CD4-positive, alpha-beta T cell treated with Interleukin-4 for 4 hours (primary cell): ENCODE measurements around the gene ZFP91.

Source experiments
- DNase-seq: peaks from one replicate; pipeline ENCODE4 v3.0.0-alpha.2; 2020

The ZFP91 gene

DNA sequence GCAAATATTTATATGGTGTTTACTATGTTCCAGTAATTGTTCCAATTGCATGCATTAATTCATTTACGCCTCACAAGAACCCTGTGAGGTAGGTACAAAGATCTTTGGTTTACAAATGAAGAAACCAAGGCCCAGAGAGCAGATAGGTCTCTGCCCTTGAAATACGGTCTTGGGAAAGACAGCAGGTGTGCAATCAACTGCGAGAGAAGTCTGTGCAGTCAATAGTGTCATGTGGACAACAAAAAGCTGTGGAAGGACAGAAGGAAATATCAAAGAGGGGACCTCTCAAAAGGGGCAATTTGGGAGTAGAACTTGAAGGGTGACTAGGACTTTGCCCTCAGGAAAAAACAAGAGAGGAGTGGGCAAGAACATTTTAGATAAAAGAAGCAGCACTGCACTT lies 52.5 kb downstream of the ZFP91 start:
- no peak for DNase-seq

DNA sequence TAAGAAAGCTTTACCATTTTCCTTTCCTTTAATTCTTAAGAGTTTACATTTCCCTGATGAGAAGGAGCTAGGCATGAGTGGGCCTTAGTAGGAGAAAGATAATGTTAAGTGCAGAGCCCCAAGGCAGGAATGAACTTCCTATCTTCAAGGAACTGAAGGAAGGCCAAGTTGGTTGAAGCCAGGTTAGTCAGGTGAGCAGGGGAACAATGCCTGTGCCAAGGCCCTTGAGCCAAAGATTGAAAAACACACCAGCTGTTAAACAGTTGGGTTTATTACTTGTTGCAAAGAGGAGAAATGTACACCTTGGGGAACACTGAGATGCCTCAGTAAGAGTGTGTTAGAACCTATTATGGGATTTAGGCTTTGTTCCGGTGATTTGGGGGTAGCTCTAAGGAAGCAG lies 53.6 kb downstream of the ZFP91 start:
- DNase-seq = no peak

DNA sequence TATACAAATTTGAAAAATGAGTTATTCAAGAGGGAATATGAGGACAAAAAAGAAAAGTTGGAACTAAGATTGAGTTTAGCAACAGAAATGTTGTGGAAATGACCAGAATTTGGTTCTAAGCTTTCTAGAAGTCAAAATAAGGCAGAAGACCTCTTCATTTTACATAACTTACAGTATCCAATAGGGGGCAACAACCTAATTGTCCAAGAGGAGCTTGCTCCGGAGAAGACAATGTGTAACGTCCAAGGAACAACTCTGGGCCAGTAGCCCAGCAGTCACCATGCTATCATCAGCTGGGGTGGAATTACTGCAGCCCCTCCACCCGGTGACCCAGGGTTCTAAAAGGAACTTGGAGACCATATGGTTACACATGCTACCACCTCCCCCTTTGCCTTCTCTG lies 57.7 kb downstream of the ZFP91 start:
- DNase-seq = no peak

DNA sequence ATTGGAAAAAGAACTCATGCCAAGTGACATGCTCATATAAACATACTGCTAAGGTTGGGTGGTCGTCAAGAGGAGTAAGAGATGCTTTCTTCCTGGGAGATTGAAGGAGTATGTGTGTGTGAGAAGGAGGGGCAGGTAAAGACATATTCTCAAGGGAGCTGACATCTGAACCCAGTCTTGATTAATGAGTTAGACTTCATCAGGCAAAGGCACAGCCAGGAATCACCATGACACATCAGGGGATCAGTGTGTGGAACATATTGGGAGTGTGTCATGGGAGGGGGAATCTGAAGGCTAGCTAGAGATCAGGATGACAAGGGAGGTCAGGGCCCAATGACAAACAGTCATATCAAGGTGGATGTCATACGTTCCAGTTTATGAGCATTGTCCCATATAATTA lies 58.5 kb downstream of the ZFP91 start:
- no peak for DNase-seq

DNA sequence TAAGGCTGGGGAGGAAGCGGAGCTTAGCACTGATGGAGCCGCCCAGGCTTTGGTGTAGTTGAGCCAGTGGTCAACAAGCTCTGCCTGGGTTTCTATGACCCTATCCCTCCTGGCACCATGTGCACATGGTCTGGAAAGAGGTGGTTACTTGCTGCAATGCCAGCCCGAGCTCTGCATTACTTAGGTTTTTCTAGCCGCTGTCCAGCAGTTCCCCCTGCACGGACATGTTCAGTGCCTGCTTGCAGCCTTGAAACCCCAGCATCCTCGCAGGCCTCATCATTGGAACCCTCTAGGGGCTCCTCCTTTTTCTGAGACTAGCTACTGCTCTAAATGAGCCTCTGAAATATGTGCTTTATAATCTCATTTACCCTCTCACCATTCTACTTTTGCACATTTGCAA lies 60.2 kb downstream of the ZFP91 start:
- no peak for DNase-seq

DNA sequence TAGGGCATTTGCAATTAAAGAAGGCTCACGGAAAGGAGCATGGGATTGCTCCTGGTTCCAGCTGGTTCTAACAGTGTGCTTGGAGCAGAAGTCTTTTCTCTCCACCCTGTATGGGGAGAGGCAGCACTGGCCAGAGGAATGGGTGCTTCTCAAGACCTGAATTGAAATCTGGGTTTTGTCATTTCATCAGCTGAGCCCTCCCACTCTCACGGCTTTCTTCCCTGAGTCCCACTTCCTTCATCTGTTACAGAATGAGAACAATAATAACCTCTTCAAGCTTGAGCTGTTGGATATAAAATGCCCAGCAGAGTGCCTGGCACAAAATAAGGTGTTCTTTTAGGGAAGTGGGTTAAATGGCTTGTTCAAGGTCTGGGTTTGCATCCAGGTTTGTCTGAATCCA lies 60.8 kb downstream of the ZFP91 start:
- DNase-seq = no peak

DNA sequence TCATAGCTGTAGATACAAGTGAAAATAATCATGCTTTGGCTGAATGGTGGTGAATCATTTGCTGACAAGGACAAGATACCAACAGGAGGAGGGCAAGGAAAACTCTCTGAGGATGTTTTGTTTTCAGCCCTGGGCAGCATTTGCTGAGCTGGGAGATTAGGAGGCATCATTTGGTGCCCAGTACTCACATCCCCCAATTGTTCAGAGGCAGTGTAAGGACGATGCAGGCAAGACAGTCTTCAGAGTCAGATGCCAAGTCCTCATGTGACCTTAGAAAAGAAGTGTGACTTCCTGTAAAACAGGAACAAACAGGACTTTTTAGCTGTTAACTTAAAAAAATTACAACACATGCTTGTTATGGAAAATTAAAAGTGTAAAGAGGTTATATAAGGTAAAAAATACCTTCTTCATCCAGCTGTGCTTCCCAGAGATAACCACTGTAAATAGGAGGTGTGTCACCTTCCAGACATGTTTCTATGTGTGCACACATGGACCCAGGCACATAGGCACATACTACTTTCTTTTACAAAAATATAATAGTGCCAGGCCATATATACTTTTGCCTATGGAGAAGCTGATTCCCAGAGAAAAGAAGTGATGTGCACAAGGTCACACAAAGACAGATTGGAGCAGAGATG lies 61.6 kb downstream of the ZFP91 start:
- DNase-seq = peak; percentile 8

DNA sequence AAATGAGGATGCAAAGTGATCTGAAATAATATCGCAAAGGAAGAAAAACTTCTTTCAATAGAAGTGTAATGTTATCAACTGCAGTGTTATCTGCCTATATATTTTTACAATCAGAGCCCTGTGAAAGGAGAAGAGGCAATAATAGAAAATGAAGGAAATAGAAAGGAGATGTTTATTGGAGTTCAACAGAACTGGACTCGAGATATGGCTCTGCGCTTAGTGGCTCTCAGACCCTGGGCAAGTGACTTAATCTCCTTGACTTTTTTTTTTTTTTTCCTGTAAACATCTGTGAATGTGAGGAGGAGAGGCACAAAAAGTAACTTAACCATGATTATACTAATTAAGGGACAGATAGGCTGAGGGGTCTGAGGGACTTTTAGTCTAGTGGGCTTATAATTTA lies 62.5 kb downstream of the ZFP91 start:
- DNase-seq = no peak

DNA sequence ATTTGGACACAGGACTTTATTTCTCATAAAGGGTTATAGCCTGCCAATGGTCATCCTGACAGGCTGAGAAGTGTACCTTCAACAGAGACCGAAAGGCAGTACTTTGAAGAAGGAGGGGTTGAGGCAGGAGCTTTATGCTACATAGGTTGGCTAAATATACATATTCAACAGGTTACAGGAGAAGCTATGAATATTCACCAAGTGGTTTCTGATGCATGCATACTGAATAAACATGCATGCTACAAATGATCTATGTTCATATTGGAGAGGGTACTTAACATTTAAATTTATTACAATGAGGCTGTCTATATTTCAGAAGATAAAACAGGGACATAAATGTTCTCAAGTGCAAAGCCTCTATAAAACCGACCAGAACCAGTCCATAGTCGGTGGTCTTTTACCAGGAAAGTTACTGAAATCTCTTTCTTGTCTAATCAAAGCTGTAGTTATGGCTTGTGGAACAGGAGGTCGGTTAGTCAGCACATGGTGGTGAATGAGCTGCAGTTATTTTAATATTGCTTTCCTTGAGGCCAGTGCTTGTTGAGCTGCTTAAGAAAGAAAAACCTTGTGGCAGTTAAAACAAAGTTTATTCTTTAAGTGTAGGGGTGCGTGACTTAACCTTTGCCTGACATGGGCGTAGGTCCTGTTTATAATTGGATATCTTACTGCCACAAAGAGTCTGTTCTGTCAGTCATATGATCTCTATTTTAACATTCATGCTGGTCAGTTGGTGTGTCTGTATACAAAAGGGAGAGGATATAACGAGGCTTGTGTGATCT lies 63.1 kb downstream of the ZFP91 start:
- DNase-seq = no peak

DNA sequence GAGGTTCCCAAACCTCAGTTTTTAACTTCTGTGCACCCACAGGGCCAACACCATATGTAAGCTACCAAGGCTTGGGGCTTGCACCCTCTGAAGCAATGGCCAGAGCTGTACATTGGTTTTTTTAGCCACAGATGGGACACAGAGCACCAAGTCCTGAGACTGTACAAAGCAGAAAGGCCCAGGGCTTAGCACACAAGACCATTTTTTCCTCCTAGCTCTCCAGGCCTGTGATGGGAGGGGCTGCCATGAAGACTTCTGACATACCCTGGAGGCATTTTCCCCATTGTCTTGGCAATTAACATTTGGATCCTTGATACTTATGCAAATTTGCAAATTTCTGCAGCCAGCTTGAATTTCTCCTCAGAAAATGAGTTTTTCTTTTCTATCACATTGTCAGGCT lies 67.0 kb downstream of the ZFP91 start:
- no peak for DNase-seq

DNA sequence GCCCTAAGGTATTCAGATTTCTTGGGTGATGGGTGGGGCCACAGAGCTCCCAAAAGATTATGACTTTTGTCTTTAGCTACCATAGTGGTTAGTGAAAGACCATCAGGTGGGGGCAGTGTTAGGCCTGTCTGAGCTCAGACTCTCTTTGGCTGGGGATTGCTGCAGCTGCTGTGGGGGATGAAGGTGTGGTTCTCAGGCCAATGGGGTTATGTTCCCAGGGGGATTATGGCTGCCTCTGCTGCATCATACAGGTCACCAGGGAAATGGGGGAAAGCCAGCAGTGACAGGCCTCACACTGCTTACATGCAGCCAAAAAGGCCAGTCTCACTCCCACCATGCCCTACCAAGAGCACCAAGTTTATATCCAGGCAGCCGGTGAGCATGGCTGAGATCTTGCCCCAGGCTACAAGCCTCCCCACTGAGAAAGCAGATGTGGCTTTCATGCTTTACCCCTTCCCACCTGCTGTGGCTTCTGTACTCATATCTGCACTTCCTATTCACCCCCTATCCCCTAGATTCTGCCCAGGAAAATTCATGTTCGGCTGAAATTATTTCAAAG lies 68.4 kb downstream of the ZFP91 start:
- no peak for DNase-seq

DNA sequence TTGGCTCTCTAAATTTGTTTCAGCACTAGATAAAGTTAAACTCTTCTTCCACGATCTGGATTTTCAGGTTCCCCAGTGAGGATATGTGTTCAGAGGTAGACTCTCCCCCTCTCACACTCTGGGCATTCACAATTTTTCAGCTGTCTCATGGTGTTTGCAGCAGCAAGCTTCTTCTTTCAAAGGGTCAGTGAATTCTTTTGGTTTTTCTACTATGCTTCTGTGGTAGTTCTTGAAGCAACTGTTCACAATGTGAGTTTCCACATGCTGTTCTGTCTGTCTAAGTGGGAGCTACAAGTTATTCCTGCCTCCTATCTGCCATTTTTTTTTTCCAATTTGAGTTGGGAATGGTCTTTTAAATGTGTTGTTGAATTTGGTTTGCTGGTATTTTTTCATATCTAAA lies 69.0 kb downstream of the ZFP91 start:
- DNase-seq = no peak

DNA sequence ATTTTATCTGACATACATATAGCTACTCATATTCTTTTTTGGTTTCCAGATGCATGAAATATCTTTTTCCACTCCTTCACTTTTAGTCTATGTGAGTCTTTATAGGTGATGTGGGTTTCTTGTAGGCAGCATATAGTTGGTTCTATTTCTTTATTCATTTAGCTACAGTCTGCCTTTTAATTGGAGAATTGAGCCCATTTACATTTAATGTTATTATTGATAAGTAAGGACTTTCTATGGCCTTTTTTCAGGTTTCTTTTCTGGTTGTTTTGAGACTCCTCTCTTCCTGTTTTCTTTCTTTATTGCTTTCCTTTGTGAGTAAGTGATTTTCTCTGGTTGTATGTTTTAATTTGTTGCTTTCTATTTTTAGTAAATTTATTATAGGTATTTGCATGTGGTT lies 70.8 kb downstream of the ZFP91 start:
- no peak for DNase-seq

DNA sequence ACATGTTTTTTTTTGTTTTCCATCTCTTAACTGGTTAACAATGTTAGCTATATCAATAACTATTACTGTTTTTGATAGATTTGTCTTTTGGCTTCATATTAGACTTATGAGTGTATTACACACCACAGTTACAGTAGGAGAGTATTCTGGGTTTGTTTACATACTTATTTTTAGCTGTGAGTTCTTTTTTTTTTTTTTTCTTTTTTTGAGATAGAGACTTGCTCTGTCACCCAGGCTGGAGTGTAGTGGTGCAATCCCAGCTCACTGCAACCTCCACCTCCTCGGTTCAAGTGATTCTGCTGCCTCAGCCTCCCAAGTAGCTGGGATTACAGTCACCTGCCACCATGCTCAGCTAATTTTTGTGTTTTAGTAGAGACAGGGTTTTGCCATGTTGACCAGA lies 71.6 kb downstream of the ZFP91 start:
- no peak for DNase-seq

DNA sequence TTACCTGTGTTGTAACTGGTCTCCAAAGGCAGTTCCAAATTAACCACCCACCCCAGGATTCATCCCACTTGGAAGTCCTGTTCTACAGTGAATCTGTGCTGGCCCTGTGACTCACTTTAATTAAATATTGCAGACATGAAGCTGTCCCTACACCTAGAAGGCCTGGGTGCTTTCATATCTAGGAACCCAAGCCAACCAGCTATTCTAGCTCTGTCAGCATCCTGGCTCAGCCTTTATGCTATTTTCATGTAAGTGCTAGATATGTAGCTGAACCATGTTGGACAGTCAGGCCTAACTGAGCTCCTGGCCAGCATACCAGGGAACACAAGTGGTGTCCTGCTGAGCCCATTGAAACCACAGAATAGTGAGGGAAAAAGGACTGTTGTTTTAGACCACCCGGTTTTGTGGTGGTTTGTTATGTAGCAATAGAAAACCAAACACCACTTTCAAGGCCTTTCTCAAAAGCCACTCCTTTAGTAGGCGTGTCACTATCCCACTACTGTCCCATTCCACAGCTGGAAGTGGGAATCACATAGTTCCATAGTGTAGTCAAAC lies 73.9 kb downstream of the ZFP91 start:
- no peak for DNase-seq

DNA sequence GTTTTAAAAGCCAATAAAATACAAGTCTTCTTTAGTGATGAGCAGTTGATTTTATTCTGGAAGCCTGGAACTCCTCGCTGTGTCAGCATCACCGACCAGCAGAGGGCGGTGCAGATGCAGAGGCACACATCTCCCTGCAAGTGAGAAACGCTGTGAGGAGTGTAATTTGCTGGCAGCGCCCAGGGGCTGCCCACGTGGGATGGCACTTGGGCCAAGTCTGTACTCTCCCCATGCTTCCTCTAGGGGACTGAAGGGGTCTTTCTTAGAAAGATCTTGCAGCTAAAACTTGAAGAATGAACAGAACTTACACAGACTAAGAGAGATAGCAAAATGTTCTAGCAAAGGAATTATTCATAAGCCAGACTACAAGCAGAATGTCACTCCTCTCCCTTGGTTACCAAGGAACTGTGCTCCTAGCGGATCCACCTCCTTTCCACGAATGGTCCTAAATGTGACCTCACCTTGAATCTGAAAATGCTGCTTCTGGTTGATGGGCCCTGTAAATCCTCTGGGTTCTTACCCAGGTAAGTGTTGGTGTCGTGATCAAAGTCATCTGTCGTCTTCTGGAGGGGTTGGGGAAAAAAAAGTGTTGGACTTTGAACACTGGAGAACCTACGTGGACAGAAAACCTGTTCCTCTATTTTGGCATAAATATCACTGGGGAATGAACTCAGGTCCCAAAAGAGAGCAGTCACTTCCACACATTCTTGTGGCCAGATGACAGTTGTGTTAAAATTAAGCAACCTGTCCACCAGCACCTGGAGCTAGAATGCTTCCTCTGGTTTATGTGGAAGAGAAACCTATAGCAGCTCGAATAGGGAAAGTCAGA lies 75.4 kb downstream of the ZFP91 start:
- peak; percentile 67 for DNase-seq

DNA sequence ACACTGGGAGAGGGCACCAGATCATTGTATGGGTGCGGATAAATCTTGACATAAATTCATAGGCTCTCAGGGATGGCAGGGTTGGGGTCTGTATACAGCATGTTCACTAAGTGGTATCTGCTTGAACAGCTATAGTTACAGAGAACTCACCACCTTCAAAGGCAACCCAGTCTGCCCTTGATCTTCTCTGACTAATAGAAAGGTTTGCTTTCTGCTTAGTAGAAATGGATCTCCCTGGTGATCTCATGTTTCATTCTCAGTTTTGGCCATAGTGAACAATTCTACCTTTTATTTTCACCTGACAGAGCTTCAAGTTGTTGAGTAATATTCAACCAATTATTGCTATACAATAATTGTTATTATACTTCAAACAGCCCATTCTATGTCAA lies 76.0 kb downstream of the ZFP91 start:
- no peak for DNase-seq

DNA sequence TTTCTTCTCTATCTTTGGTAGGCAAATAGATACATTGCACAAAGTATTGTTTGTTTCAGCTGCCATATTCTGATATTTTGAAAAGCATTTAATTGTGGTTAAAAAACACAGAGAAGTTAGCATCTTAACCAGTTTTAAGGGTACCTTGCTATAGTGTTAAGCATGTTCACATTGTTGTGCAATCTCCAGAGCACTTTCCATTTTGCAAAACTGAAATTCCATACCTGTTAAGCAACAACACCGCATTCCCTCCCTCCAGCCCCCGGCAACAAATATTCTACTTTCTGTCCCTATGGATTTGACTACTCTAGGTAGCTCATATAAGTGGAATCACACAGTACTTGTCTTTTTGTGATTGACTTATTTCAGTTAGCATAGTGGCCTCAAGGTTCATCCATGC lies 77.5 kb downstream of the ZFP91 start:
- no peak for DNase-seq

DNA sequence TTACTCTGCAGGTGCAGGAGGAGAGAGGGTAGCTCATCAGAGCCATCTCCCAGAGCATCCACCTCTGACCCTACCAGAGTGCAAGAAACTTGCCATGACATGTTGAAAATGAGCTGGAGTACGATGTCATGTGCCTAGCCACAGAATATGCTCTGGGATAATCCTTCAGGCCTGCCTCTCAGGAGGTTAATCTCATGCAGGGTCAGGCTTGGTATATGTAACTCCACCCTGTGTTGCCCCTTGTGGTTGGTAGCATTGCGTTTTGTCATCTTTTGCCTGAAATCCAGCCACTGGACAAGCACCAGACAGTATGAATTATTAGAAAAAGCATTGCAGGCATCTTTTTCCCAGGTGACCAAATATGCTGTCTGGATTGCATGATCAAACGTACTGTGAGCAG lies 79.8 kb downstream of the ZFP91 start:
- DNase-seq = no peak

DNA sequence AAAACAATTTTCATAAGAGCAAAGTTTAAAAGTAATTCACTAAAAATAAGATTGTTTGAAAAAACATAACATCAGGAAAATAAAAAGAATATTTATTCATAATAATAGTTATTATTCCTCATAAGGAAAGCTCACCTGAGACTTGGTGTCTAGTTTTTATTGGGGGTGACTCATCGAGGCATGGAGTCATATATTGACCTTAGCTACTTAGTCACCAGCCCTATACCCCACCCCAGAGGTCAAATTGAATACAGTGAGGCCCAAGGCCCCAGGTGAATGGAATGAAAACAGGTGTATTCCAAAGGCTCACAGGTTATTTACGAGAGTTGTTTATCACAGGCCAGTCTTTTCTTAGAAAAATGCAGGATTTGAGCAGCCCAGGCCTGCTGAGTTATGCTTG lies 80.5 kb downstream of the ZFP91 start:
- DNase-seq = no peak

DNA sequence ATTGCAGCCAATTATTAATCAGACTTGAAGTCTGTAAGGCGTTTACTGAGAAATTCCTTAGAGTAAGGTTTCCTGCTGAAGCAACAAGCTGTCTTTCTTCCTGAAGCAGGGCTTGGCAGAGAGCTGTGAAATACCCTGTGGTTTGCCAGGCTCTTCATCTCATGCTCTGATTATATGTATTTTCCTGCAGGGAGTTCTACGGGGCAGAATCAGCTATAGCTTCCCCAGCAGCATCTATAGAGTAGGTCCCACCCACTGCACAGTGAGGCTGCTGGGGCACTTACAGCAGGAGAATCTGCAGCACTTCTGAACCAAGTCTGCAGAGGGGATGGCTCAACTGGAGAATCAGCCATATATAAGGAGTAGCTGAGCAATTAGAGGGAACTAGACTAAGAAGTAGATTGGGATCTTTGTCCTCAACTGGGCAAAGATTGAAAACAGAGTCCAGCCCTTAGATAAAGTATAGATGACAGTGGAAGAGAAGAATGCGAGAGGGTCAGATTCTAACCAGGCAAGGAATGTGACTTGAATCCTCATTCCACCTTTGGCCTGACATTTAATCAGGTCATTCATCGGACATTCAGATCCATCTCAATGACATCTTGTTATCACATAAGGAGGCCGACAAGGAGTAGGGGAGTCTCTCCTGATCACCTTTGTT lies 81.2 kb downstream of the ZFP91 start:
- DNase-seq = no peak
